H1 (cell line): Measurements from ENCODE around the gene DNAJC7. TPM values are rescaled to one million over a fixed set of nuclear protein-coding genes. Genes with fewer than 3 reads are reported as not detected.
"Not testable (repeated sequence)": the region's sequence is repeated elsewhere in the genome, so short reads cannot be mapped to it uniquely, and the experiment has no call there.

Source experiments
- CTCF ChIA-PET: fragments of 300-600 bp; sonication (Branson Sonifier 250); formaldehyde crosslinking; loops from one replicate; lab custom pipeline; 2021; ENCODE audit not compliant: partially characterized antibody; lab: Charles Lee
- POLR2A ChIA-PET: fragments of 300-600 bp; sonication (Branson Sonifier 250); formaldehyde crosslinking; loops from one replicate; lab custom pipeline; 2021; ENCODE audit warnings: inconsistent platforms; ENCODE audit not compliant: partially characterized antibody; lab: Charles Lee
- DNase-seq, 2 experiments: peaks; one replicate each; pipeline versions ENCODE4 v3.0.0 to v3.0.0-alpha.2; 2010 to 2022; ENCODE audit warnings: low spot score in 2 of 2, low read depth in 1 of 2, mixed read lengths in 1 of 2
- FAIRE-seq: peaks from 2 replicates; lab custom pipeline; 2011; peaks lifted over from hg19 to GRCh38; lab: Jason Lieb, UNC
- H2AFZ ChIP-seq: 2 replicates; pipeline ENCODE4 v1.8.1; 2012; ENCODE audit warnings: low read length, inconsistent platforms
- H2AK5ac ChIP-seq: 2 replicates; pipeline ENCODE4 v1.6.1; 2013; ENCODE audit warnings: low read depth, low read length
- H2BK120ac ChIP-seq: replicated peaks from 2 replicates; pipeline ENCODE3; 2013; ENCODE audit warnings: low read depth, low read length, inconsistent platforms
- H2BK12ac ChIP-seq: 2 replicates; pipeline ENCODE4 v1.6.1; 2013; ENCODE audit warnings: low read depth, low read length
- H2BK15ac ChIP-seq: 2 replicates; pipeline ENCODE4 v1.6.1; 2013; ENCODE audit warnings: low read length
- H2BK20ac ChIP-seq: 2 replicates; pipeline ENCODE4 v1.6.1; 2013; ENCODE audit warnings: low read length
- H2BK5ac ChIP-seq: 2 replicates; pipeline ENCODE4 v1.6.1; 2013; ENCODE audit warnings: low read depth, low read length
- H3K14ac ChIP-seq: 2 replicates; pipeline ENCODE4 v1.6.1; 2013; ENCODE audit warnings: inconsistent platforms; ENCODE audit not compliant: insufficient read length
- H3K18ac ChIP-seq: 2 replicates; pipeline ENCODE4 v1.6.1; 2013; ENCODE audit warnings: low read length; ENCODE audit errors: extremely low read depth
- H3K23ac ChIP-seq: 2 replicates; pipeline ENCODE4 v1.6.1; 2013; ENCODE audit warnings: inconsistent platforms; ENCODE audit not compliant: insufficient read length
- H3K23me2 ChIP-seq: 2 replicates; pipeline ENCODE4 v1.6.1; 2013; ENCODE audit warnings: low read depth, low read length
- H3K27ac ChIP-seq: 2 replicates; pipeline ENCODE4 v1.6.1; 2011; ENCODE audit warnings: low read depth, low read length, inconsistent platforms
- H3K27me3 ChIP-seq, 4 experiments: replicated peaks in 1 of 4; 1 replicate in 1 of 4; 2 replicates in 3 of 4; pipeline versions ENCODE4 v1.6.1 to v1.8.1; 2011 to 2013; ENCODE audit warnings: low read length in 3 of 4, mild to moderate bottlenecking in 3 of 4, inconsistent platforms in 2 of 4, mixed read lengths in 2 of 4, moderate library complexity in 1 of 4; ENCODE audit not compliant: control insufficient read depth in 3 of 4, insufficient read depth in 3 of 4; ENCODE audit errors: extremely low read depth in 1 of 4
- H3K36me3 ChIP-seq, 4 experiments: 2 replicates each; pipeline versions ENCODE4 v1.6.1 to v1.8.1; 2011 to 2013; ENCODE audit warnings: mild to moderate bottlenecking in 4 of 4, low read length in 3 of 4, moderate library complexity in 2 of 4, control low read depth in 1 of 4, inconsistent platforms in 1 of 4; ENCODE audit not compliant: insufficient read depth in 4 of 4, control insufficient read depth in 2 of 4
- H3K4ac ChIP-seq: replicated peaks from 2 replicates; pipeline ENCODE3; 2013; ENCODE audit warnings: low read length, low read depth, mixed read lengths, inconsistent platforms; ENCODE audit not compliant: insufficient read length
- H3K4me1 ChIP-seq, 4 experiments: replicated peaks in 1 of 4; 1 replicate in 1 of 4; 2 replicates in 3 of 4; pipeline versions ENCODE4 v1.6.1 to v1.8.1; 2011 to 2013; ENCODE audit warnings: low read length in 3 of 4, inconsistent platforms in 2 of 4, mixed read lengths in 1 of 4; ENCODE audit not compliant: insufficient read depth in 4 of 4, control insufficient read depth in 3 of 4
- H3K4me2 ChIP-seq, 2 experiments: 2 replicates each; pipeline versions ENCODE4 v1.6.1 to v1.8.1; 2011 to 2013; ENCODE audit warnings: low read depth in 2 of 2, low read length in 2 of 2, control low read depth in 1 of 2, inconsistent platforms in 1 of 2, mild to moderate bottlenecking in 1 of 2; ENCODE audit not compliant: insufficient read depth in 1 of 2
- H3K4me3 ChIP-seq, 4 experiments: fragments of 200-600, 300-600 bp in 1 of 4; sonication (generic), shearing (Covaris generic), sonication (Bioruptor Twin) in 1 of 4; 2 replicates each; pipeline versions ENCODE4 v1.5.1 to v1.8.1; 2011 to 2016; ENCODE audit warnings: low read length in 4 of 4, low read depth in 3 of 4, control low read depth in 2 of 4, inconsistent platforms in 2 of 4, mild to moderate bottlenecking in 2 of 4, mixed read lengths in 1 of 4, moderate library complexity in 1 of 4; ENCODE audit not compliant: insufficient read depth in 2 of 4; ENCODE audit errors: extremely low read depth in 1 of 4
- H3K56ac ChIP-seq: replicated peaks from 2 replicates; pipeline ENCODE3; 2013; ENCODE audit warnings: low read depth, mild to moderate bottlenecking, mixed read lengths, low read length, inconsistent platforms; ENCODE audit not compliant: insufficient read length
- H3K79me1 ChIP-seq: 2 replicates; pipeline ENCODE4 v1.6.1; 2013; ENCODE audit warnings: low read depth, low read length, control low read depth
- H3K79me2 ChIP-seq, 2 experiments: 2 replicates each; pipeline versions ENCODE4 v1.6.1 to v1.8.1; 2012 to 2013; ENCODE audit warnings: low read length in 2 of 2, mild to moderate bottlenecking in 2 of 2, inconsistent platforms in 1 of 2; ENCODE audit not compliant: insufficient read depth in 2 of 2, control insufficient read depth in 1 of 2
- H3K9ac ChIP-seq, 4 experiments: replicated peaks in 1 of 4; 1 replicate in 1 of 4; 2 replicates in 3 of 4; pipeline versions ENCODE4 v1.6.1 to v1.8.1; 2011 to 2013; ENCODE audit warnings: low read depth in 3 of 4, low read length in 3 of 4, control low read depth in 2 of 4, mild to moderate bottlenecking in 2 of 4, moderate library complexity in 2 of 4, inconsistent platforms in 1 of 4; ENCODE audit errors: extremely low read depth in 1 of 4
- H3K9me3 ChIP-seq, 2 experiments: 2 replicates each; pipeline versions ENCODE4 v1.6.1 to v1.8.1; 2012 to 2013; ENCODE audit warnings: mild to moderate bottlenecking in 2 of 2, moderate library complexity in 2 of 2, control low read depth in 1 of 2, inconsistent platforms in 1 of 2, low read depth in 1 of 2, low read length in 1 of 2, mixed read lengths in 1 of 2; ENCODE audit not compliant: insufficient read depth in 2 of 2
- H4K20me1 ChIP-seq, 2 experiments: replicated peaks in 1 of 2; 2 replicates each; pipeline versions ENCODE3 to v1.8.1; 2011 to 2013; ENCODE audit warnings: inconsistent platforms in 2 of 2, low read length in 2 of 2, mild to moderate bottlenecking in 1 of 2; ENCODE audit not compliant: insufficient read depth in 2 of 2, control insufficient read depth in 1 of 2
- H4K5ac ChIP-seq: 2 replicates; pipeline ENCODE4 v1.6.1; 2013; ENCODE audit warnings: low read length, low read depth, mixed read lengths, inconsistent platforms; ENCODE audit not compliant: insufficient read length
- H4K8ac ChIP-seq: 2 replicates; pipeline ENCODE4 v1.8.0; 2013; ENCODE audit warnings: mild to moderate bottlenecking, moderate library complexity, low read length, inconsistent platforms; ENCODE audit not compliant: insufficient read depth; ENCODE audit errors: extremely low read depth
- H4K91ac ChIP-seq: replicated peaks from 2 replicates; pipeline ENCODE3; 2013; ENCODE audit warnings: low read length, mixed read lengths, inconsistent platforms; ENCODE audit not compliant: insufficient read length
- WGBS, 2 experiments: shearing (Covaris generic) in 1 of 2; methylation state at CpG; one replicate each; pipeline versions ENCODE4 v1.1.6 to v1.1.7; 2013 to 2015; ENCODE audit warnings: low lambda C conversion rate in 2 of 2, mixed read lengths in 2 of 2, inconsistent platforms in 1 of 2, low coverage in 1 of 2, missing lambda C conversion rate in 1 of 2; ENCODE audit not compliant: insufficient replicate concordance in 2 of 2, insufficient coverage in 1 of 2, insufficient read length in 1 of 2; ENCODE audit errors: extremely low coverage in 1 of 2, missing lambda C conversion rate in 1 of 2; 5-methylcytosine and 5-hydroxymethylcytosine counted together
- polyA plus RNA-seq, 7 experiments: library from polyadenylated mRNA; depleted of rRNA in 3 of 7; stranded (reverse) in 5 of 7; unstranded in 2 of 7; fragments of >200 nt in 5 of 7; fragments of 200-250 nt in 2 of 7; gene quantifications; 1 replicate in 5 of 7; 2 replicates in 1 of 7; 4 replicates in 1 of 7; pipeline versions ENCODE4 v1.2.1 to v1.2.3, GENCODE V29; 2011 to 2013; ENCODE audit warnings: missing spikeins in 2 of 7, mixed read lengths in 2 of 7
- total RNA-seq: library from RNA; stranded (reverse); fragmentation: NEBNext Ultra II Directional; extraction: Animal tissue kit (Norgen Biotek cat#: 25700); gene quantifications from 2 replicates; pipeline ENCODE4 v1.2.1, GENCODE V29; 2021

The DNAJC7 gene
- total and polyA plus RNA-seq, 2 of the 8 experiments (the other 6 are each of a cell fraction or from before 2014, with no cell fraction given) = 31.0 to 148 TPM

GRCh38 chr17:42010266-42010680 lies 7.0 kb downstream of the DNAJC7 start:
- H3K14ac ChIP-seq, H3K23me2 ChIP-seq, H2AFZ ChIP-seq, DNase-seq, FAIRE-seq, H2BK20ac ChIP-seq, H2BK5ac ChIP-seq, H3K9ac ChIP-seq, H4K5ac ChIP-seq, H3K18ac ChIP-seq, H3K4ac ChIP-seq, H2BK120ac ChIP-seq, H2AK5ac ChIP-seq, H4K91ac ChIP-seq, H3K27me3 ChIP-seq, H3K56ac ChIP-seq, H2BK15ac ChIP-seq, H3K4me3 ChIP-seq, H3K36me3 ChIP-seq, H3K23ac ChIP-seq, H2BK12ac ChIP-seq, H3K4me2 ChIP-seq, H3K9me3 ChIP-seq, H4K20me1 ChIP-seq, H4K8ac ChIP-seq, H3K79me1 ChIP-seq: not testable (repeated sequence)
- peaks cover 46 to 97% of the 10 kb centered on the region in 2 experiments for H3K79me2 ChIP-seq
- WGBS, 2 experiments = 97% methylated on average over 9 of the region's 9 CpGs; no CpG with 5 or more reads in 1 of the 2 experiments
- ChIA-PET CTCF (interaction anchor here (1.3 to 3.4 kb wide), 3 partner anchors 11 to 111 kb away, joined by 3 to 15 read pairs (median 7); partner anchors contain the start of genes KAT2A and NKIRAS2), POLR2A (interaction anchor here (0.7 kb wide), 1 partner anchor 90 kb away, joined by 3 read pairs; no protein-coding TSS in a partner anchor)
- peaks cover 6 to 19% (median 12%) of the 10 kb centered on the region in 4 experiments for H3K4me1 ChIP-seq
- peak overlapping the region; percentile 11; the same call in 1 of the 2 replicates for H3K27ac ChIP-seq
